Endothelial cell of umbilical vein (primary cell): ENCODE measurements around the gene SPP2. TPM values are rescaled to one million over a fixed set of nuclear protein-coding genes. Genes with fewer than 3 reads are reported as not detected.

Experiments used
- BruUV-seq: library from RNA; stranded (reverse); fragments of 400-500 nt; replicated peaks from 2 replicates; lab custom pipeline; 2021; lab: Mats Ljungman, UMichigan
- CTCF ChIA-PET: fragments of 300-600, 350-600 bp; sonication (Branson Sonifier 250); formaldehyde crosslinking; loops from one replicate; lab custom pipeline; 2021; ENCODE audit warnings: antibody characterized with exemption, inconsistent platforms; lab: Charles Lee
- POLR2A ChIA-PET: fragments of 300-600, 350-600 bp; sonication (Branson Sonifier 250); formaldehyde crosslinking; loops from one replicate; lab custom pipeline; 2021; ENCODE audit warnings: antibody characterized with exemption, inconsistent platforms; lab: Charles Lee
- DNase-seq: peaks from one replicate; pipeline ENCODE4 v3.0.0-alpha.2; 2011; ENCODE audit warnings: low read depth, low spot score
- FAIRE-seq: peaks from 2 replicates; lab custom pipeline; 2011; peaks lifted over from hg19 to GRCh38; lab: Jason Lieb, UNC
- H2AFZ ChIP-seq: 2 replicates; pipeline ENCODE4 v1.6.0; 2012; ENCODE audit warnings: low read depth, low read length, control low read depth, inconsistent platforms
- H3K27ac ChIP-seq: 2 replicates; pipeline ENCODE4 v1.5.1; 2011; ENCODE audit warnings: low read depth, mild to moderate bottlenecking, control low read depth, low read length, moderate library complexity; ENCODE audit not compliant: insufficient read depth
- H3K27me3 ChIP-seq, 2 experiments: 2 replicates each; pipeline versions ENCODE4 v1.6.0 to v1.6.1; 2011; ENCODE audit warnings: low read length in 2 of 2, mixed read lengths in 1 of 2; ENCODE audit not compliant: control insufficient read depth in 2 of 2, insufficient read depth in 2 of 2
- H3K36me3 ChIP-seq, 2 experiments: 2 replicates in 1 of 2; 3 replicates in 1 of 2; pipeline ENCODE4 v1.5.1; 2011; ENCODE audit warnings: low read length in 2 of 2, mild to moderate bottlenecking in 1 of 2, moderate library complexity in 1 of 2; ENCODE audit not compliant: control insufficient read depth in 2 of 2, insufficient read depth in 2 of 2; ENCODE audit errors: extremely low read depth in 1 of 2
- H3K4me1 ChIP-seq: 3 replicates; pipeline ENCODE4 v1.5.1; 2011; ENCODE audit warnings: mild to moderate bottlenecking, low read length; ENCODE audit not compliant: control insufficient read depth, insufficient read depth; ENCODE audit errors: extremely low read depth
- H3K4me2 ChIP-seq: 2 replicates; pipeline ENCODE4 v1.6.1; 2011; ENCODE audit warnings: low read length, control low read depth, mixed read lengths; ENCODE audit not compliant: insufficient read depth
- H3K4me3 ChIP-seq, 3 experiments: fragments of 200-600 bp in 1 of 3; sonication (generic), shearing (Covaris generic) in 1 of 3; replicated peaks in 1 of 3; 2 replicates each; pipeline ENCODE4 v1.5.1; 2011 to 2016; ENCODE audit warnings: control low read depth in 3 of 3, low read length in 3 of 3, mild to moderate bottlenecking in 2 of 3, inconsistent platforms in 1 of 3, low read depth in 1 of 3, moderate library complexity in 1 of 3; ENCODE audit not compliant: insufficient read depth in 1 of 3
- H3K79me2 ChIP-seq: 2 replicates; pipeline ENCODE4 v1.6.0; 2012; ENCODE audit warnings: low read length, inconsistent platforms; ENCODE audit not compliant: control insufficient read depth, insufficient read depth
- H3K9ac ChIP-seq: replicated peaks from 2 replicates; pipeline ENCODE3; 2011; ENCODE audit warnings: low read length, control low read depth; ENCODE audit not compliant: insufficient read depth; ENCODE audit errors: extremely low read depth
- H3K9me1 ChIP-seq: replicated peaks from 3 replicates; pipeline ENCODE4 v1.6.0; 2011; ENCODE audit warnings: mild to moderate bottlenecking, low read length; ENCODE audit not compliant: control insufficient read depth, insufficient read depth; ENCODE audit errors: extremely low read depth
- H3K9me3 ChIP-seq: replicated peaks from 2 replicates; pipeline ENCODE4 v1.5.1; 2012; ENCODE audit warnings: low read length, inconsistent platforms; ENCODE audit not compliant: control insufficient read depth, insufficient read depth
- H4K20me1 ChIP-seq: replicated peaks from 2 replicates; pipeline ENCODE3; 2011; ENCODE audit warnings: mild to moderate bottlenecking, low read length; ENCODE audit not compliant: control insufficient read depth, insufficient read depth; ENCODE audit errors: extremely low read depth
- EZH2 ChIP-seq: IDR thresholded peaks from 2 replicates; pipeline ENCODE4 v1.6.1; 2012; ENCODE audit warnings: borderline replicate concordance, low read depth, mild to moderate bottlenecking, moderate library complexity, low read length, inconsistent platforms; ENCODE audit not compliant: severe bottlenecking
- FOS ChIP-seq: IDR thresholded peaks from 2 replicates; pipeline ENCODE4 v1.6.1; 2011; ENCODE audit warnings: mild to moderate bottlenecking, low read length, moderate library complexity, borderline replicate concordance; ENCODE audit not compliant: insufficient read depth
- POLR2A ChIP-seq: IDR thresholded peaks from 2 replicates; pipeline ENCODE4 v1.6.1; 2012; ENCODE audit warnings: low read depth, mild to moderate bottlenecking, control low read depth, low read length
- dilution Hi-C: fragments of 300-500 bp; cut with MboI; formaldehyde crosslinking; loops from one replicate; pipeline ENCODE4 v1.15.0; 2019; ENCODE audit warnings: low sequenced_read_pairs; ENCODE audit not compliant: extremely low pct_ligation_motif_present
- intact Hi-C: fragments of 100-400 bp; cut with micrococcal nuclease; formaldehyde crosslinking; loops from one replicate; pipeline ENCODE4 v1.10.0; 2022
- polyA plus RNA-seq, 4 experiments: library from polyadenylated mRNA; depleted of rRNA in 3 of 4; stranded (reverse) in 3 of 4; unstranded in 1 of 4; fragments of >200 nt; gene quantifications; 2 replicates each; pipeline versions ENCODE4 v1.2.1 to v1.2.3, GENCODE V29; 2011 to 2012; ENCODE audit warnings: missing spikeins in 1 of 4
- total RNA-seq: library from RNA; stranded (reverse); gene quantifications from 2 replicates; pipeline ENCODE4 v1.2.3, GENCODE V29; 2021
- TF ChIP-seq, protein P1 (sequence below), 2 donors: IDR thresholded peaks; 1 replicate in 1 of 2; 2 replicates in 1 of 2; pipeline ENCODE4 v1.5.1; 2011; ENCODE audit warnings: low read length in 2 of 2, mild to moderate bottlenecking in 2 of 2, moderate library complexity in 2 of 2, control low read depth in 1 of 2, inconsistent platforms in 1 of 2, low read depth in 1 of 2; ENCODE audit not compliant: insufficient read depth in 1 of 2; ENCODE audit errors: extremely low read depth in 1 of 2

SPP2 gene
- total and polyA plus RNA-seq, 2 donors (not counting 3 experiments of a cell fraction or from before 2014, with no cell fraction given) = not detected

DNA sequence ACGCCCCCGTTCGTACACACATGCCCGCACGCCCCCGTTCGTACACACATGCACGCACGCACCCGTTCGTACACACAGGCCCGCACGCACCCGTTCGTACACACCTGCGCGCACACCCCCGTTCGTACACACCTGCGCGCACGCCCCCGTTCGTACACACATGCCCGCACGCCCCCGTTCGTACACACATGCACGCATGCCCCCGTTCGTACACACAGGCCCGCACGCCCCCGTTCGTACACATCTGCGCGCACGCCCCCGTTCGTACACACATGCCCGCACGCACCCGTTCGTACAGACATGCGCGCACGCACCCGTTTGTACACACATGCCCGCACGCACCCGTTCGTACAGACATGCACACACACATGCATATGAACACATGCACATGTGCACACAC is 45.7 kb downstream of the SPP2 start:
- POLR2A ChIA-PET = no interaction called here

GRCh38 chr2:234098681-234099080 is 48.2 kb downstream of the SPP2 start:
- ChIA-PET POLR2A (no interaction called here), CTCF (no interaction called here)
- intact Hi-C loops = no loop called here
- Histone ChIP-seq H3K79me2 (no peaks in the 10 kb centered on the region), H3K27me3 (no peaks in the 10 kb centered on the region), H3K9me3 (no peaks in the 10 kb centered on the region), H3K27ac (no peak overlapping the region), H4K20me1 (no peaks in the 10 kb centered on the region), H3K4me1 (no peaks in the 10 kb centered on the region), H3K4me3 (no peak overlapping the region), H3K36me3 (no peaks in the 10 kb centered on the region), H3K4me2 (no peak overlapping the region), H3K9me1 (no peaks in the 10 kb centered on the region), H3K9ac (no peak overlapping the region), H2AFZ (no peak overlapping the region)
- dilution Hi-C loops = no loop called here
- FAIRE-seq (no peak), DNase-seq (no peak)
- TF ChIP-seq EZH2 = no peak
- TF ChIP-seq POLR2A = no peak
- BruUV-seq = no TSS peak

More for the DNA sequence above, 45.7 kb downstream of the SPP2 start:
- H3K79me2 ChIP-seq = no peaks in the 10 kb centered on the region
- H3K9ac ChIP-seq = no peak overlapping the region
- no peaks in the 10 kb centered on the region for H4K20me1 ChIP-seq
- intact Hi-C loops = no loop called here
- dilution Hi-C loops = no loop called here
- FAIRE-seq (no peak), DNase-seq (no peak)
- no peaks in the 10 kb centered on the region for H3K9me3 ChIP-seq
- H3K36me3 ChIP-seq = no peaks in the 10 kb centered on the region
- H3K27me3 ChIP-seq = no peaks in the 10 kb centered on the region
- TF ChIP-seq FOS (no peak), EZH2 (no peak)
- TF ChIP-seq, protein P1, sequence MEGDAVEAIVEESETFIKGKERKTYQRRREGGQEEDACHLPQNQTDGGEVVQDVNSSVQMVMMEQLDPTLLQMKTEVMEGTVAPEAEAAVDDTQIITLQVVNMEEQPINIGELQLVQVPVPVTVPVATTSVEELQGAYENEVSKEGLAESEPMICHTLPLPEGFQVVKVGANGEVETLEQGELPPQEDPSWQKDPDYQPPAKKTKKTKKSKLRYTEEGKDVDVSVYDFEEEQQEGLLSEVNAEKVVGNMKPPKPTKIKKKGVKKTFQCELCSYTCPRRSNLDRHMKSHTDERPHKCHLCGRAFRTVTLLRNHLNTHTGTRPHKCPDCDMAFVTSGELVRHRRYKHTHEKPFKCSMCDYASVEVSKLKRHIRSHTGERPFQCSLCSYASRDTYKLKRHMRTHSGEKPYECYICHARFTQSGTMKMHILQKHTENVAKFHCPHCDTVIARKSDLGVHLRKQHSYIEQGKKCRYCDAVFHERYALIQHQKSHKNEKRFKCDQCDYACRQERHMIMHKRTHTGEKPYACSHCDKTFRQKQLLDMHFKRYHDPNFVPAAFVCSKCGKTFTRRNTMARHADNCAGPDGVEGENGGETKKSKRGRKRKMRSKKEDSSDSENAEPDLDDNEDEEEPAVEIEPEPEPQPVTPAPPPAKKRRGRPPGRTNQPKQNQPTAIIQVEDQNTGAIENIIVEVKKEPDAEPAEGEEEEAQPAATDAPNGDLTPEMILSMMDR (IDR thresholded peaks at IDR 0.05; ENCODE audit: extremely low read depth in 1 of 2, insufficient read depth in 1 of 2, low read depth in 1 of 2, low read length in 2 of 2) = no peak
- no peaks in the 10 kb centered on the region for H3K9me1 ChIP-seq
- no TSS peak for BruUV-seq
- CTCF ChIA-PET = interaction anchor here (0.9 kb wide), 1 partner anchor 449 kb away, joined by 3 read pairs; no protein-coding TSS in a partner anchor
- no peak overlapping the region for H3K27ac ChIP-seq
- no peak overlapping the region for H2AFZ ChIP-seq
- H3K4me2 ChIP-seq = no peak overlapping the region
- no peak overlapping the region for H3K4me3 ChIP-seq
- H3K4me1 ChIP-seq = peaks cover 11% of the 10 kb centered on the region
